ENCODE results near the gene CLRN1.
A peak's percentile ranks its signal among the peaks of the same experiment; 100 is the strongest.

Gene CLRN1

DNA sequence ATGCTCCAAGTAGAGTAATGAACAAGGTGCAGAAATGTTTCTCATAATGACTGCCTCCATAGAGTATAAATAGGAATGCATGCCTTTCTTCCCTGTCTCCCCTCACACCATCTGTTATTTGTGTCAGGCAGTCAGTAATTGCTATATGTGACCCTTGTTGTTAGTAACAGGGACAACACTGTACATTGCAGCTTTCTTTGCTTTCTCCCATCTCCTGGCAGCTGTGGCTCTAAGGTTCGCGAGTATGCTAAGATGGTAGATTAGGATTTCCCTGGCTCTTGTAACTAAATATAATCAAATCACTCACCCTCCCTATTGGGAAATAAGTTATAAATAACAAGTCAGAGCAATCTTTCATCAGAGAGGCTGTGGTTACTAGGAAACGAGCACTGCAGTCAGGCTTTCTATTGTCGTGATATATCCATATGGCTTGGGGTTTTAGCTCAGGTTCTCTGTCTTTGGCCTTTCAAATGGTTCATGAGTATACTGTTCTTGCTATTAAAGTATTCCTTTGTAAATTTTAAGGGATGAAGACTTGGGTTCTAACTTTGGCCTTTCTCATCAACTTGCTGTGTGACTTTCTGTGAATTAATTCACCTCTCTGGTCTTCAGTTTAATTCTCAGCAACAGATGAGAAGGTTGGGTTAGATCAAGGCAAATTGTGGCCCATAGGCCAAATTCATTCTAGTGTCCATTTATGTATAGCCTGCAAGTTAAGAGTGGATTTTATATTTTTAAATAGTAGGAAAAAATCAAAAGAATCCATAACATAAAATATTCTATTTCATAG lies 59.2 kb downstream of the CLRN1 start:
- no peak overlapping the region for H3K4me3 Mint-ChIP-seq
- no peak for ATAC-seq
- no peaks in the 10 kb centered on the region for H3K36me3 Mint-ChIP-seq
- H3K27ac Mint-ChIP-seq, result no peak overlapping the region
- peaks cover 9% of the 10 kb centered on the region for H3K27me3 Mint-ChIP-seq
- peaks cover 8% of the 10 kb centered on the region for H3K4me1 Mint-ChIP-seq
- H3K9me3 Mint-ChIP-seq, result no peaks in the 10 kb centered on the region

DNA sequence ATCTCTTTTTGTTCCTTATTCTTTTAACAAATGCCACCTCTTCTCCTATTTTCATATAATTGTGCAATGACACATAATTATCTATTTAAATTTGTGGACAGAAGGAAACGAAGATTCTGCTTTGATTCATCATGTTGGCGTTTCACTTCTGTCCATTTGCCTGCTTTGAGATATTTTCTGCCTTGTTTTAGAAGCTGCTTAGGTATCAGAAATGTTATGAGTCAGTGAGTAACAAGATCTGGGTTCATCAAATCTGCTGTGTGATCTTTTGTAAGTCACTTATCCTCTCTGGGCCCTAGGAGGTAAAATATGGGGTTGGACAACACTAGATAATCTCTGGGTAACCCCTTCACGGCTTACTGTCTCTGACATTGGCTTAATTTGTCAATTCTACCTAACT lies 60.0 kb downstream of the CLRN1 start:
- Mint-ChIP-seq H3K9me3 (no peaks in the 10 kb centered on the region), H3K4me1 (peaks cover 8% of the 10 kb centered on the region), H3K27me3 (peaks cover 9% of the 10 kb centered on the region), H3K27ac (no peak overlapping the region), H3K4me3 (no peak overlapping the region), H3K36me3 (no peaks in the 10 kb centered on the region)
- no peak for ATAC-seq

DNA sequence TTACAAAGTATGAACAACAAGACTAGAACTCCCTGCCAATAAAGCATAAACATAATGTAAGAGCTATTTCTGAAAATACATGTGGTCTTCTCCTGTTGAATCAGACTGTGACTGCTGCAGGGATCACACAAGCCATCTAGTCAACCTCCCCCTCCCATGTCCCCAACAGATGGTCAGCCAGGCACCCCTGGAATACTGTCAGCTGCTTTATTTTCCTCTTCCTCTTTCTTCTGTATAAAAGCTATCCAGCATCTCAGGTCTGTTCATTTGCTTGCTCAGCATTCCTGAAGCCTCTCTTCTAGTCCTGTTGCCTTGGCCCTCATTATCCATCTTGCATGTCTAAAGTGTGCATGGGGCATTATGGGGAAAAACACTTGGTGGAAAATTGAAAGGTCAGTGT lies 60.8 kb downstream of the CLRN1 start:
- Mint-ChIP-seq H3K27me3 (peaks cover 9% of the 10 kb centered on the region), H3K9me3 (no peaks in the 10 kb centered on the region), H3K27ac (no peak overlapping the region), H3K4me1 (peaks cover 8% of the 10 kb centered on the region), H3K4me3 (no peak overlapping the region), H3K36me3 (no peaks in the 10 kb centered on the region)
- no peak for ATAC-seq

DNA sequence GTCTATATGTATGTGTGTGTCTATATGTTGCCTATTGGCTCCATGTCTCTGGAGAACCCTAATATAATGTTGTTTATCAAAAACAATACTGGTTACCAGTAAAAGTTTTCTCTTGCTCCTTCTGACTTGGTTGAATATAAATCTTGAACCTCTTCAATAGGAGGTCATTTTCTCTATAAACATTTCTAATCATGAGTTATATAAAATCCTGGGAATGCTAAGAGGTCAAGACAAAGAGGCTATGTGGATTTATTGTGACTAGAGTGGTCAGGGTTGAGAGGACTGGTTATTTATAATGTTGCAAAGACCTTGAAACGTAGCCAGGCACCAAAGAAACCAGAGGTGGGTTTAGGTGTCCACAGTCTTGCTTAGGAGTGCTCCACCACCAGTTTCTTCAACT lies 66.1 kb downstream of the CLRN1 start:
- H3K4me1 Mint-ChIP-seq, result no peaks in the 10 kb centered on the region
- ATAC-seq, result no peak
- H3K36me3 Mint-ChIP-seq, result no peaks in the 10 kb centered on the region
- no peak overlapping the region for H3K27ac Mint-ChIP-seq
- no peaks in the 10 kb centered on the region for H3K9me3 Mint-ChIP-seq
- no peak overlapping the region for H3K4me3 Mint-ChIP-seq
- H3K27me3 Mint-ChIP-seq, result peaks cover 10% of the 10 kb centered on the region

DNA sequence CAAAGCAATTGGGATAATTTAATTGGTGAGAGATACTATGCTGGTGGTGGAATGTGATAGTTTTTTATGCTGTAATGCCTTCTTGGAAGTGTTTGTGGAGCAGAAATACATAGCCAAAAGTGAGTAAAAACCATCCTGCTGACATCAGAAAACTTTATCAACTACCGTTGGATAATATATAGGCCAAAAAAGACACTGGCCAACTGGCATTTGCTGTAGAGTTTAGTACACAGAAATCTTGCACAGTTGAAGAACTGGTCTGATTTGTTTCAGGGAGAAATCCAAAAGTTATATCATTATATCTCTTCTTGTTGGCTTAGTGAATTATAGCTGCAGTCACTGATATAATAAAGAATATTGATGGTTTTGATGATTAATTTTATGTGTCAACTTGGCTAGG lies 66.8 kb downstream of the CLRN1 start:
- no peaks in the 10 kb centered on the region for H3K36me3 Mint-ChIP-seq
- H3K27me3 Mint-ChIP-seq, result peaks cover 10% of the 10 kb centered on the region
- no peaks in the 10 kb centered on the region for H3K4me1 Mint-ChIP-seq
- no peaks in the 10 kb centered on the region for H3K9me3 Mint-ChIP-seq
- no peak for ATAC-seq
- no peak overlapping the region for H3K4me3 Mint-ChIP-seq
- H3K27ac Mint-ChIP-seq, result no peak overlapping the region

DNA sequence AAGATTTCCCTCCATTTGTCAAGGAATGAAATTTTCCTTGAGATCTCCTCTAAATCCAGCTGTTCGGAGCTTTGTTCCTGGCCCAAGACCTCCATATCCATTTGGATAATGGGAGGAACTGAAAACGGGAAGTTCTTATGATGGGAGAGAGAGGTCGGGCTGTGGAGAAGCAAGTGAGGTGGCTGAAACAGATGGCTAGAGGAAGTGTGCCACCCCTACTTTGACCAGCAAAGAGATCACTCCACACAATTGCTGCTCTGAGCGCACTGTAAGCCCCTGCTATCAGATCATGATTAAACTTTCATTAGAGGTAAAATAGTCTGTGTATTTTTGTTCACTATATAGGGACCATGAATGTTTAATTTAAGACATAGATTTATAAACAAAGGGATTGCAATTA lies 67.2 kb downstream of the CLRN1 start, which contains the start of gene MINDY4B:
TSS of gene MINDY4B (minus strand) at position 101 of the 400 bp plus-strand sequence. CDS start at position 101, 0 bp downstream.
- Mint-ChIP-seq H3K36me3 (no peaks in the 10 kb centered on the region), H3K27ac (no peak within 1 kb of the TSS), H3K9me3 (no peaks in the 10 kb centered on the region), H3K4me3 (no peak within 1 kb of the TSS), H3K4me1 (no peaks in the 10 kb centered on the region), H3K27me3 (peaks cover 10% of the 10 kb centered on the region)
- ATAC-seq, result no peak

DNA sequence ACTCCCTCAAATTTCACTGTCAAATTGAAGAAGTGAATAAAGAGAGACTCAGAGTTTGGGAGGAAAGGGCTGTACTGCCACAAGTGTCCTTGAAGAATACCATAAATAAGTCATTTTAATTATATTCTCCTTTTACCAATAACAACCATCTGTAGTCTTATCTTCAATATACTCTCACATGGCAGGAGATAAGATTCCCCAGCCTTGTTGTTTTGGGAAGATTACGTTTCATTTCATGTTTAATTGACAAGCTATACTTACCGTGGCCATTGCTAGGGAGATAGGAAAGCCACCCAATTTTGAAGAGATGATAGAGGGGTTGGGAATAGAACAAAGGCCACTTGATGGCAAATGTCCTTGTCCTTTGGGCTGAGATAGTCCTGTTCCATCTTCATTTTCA lies 69.5 kb downstream of the CLRN1 start:
- H3K27ac Mint-ChIP-seq, result no peak overlapping the region
- H3K27me3 Mint-ChIP-seq, result peaks cover 10% of the 10 kb centered on the region
- H3K36me3 Mint-ChIP-seq, result no peaks in the 10 kb centered on the region
- no peak for ATAC-seq
- H3K4me3 Mint-ChIP-seq, result no peak overlapping the region
- H3K4me1 Mint-ChIP-seq, result no peaks in the 10 kb centered on the region
- no peaks in the 10 kb centered on the region for H3K9me3 Mint-ChIP-seq

DNA sequence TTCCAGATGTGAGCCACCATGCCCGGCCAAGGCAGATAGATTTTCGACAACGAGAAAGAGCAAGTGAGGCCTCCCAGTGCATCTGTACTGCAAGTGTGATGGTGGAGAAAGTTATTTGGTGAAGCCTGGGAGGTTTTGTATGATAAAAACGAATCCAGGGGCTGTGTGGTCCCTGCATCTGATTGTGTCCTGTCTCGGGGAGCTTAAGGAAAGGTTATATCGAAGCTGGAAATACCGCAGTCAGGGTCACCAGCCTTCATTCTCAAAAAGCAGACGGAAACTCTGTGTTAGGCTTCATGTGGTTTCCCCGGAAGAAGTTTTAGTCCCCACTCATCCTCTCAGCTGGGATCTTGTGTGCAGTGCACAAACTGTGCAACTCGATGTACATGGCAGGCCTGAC lies 70.7 kb downstream of the CLRN1 start:
- no peak for ATAC-seq
- no peaks in the 10 kb centered on the region for H3K36me3 Mint-ChIP-seq
- H3K27ac Mint-ChIP-seq, result no peak overlapping the region
- H3K4me3 Mint-ChIP-seq, result no peak overlapping the region
- peaks cover 10% of the 10 kb centered on the region for H3K27me3 Mint-ChIP-seq
- H3K9me3 Mint-ChIP-seq, result no peaks in the 10 kb centered on the region
- no peaks in the 10 kb centered on the region for H3K4me1 Mint-ChIP-seq

DNA sequence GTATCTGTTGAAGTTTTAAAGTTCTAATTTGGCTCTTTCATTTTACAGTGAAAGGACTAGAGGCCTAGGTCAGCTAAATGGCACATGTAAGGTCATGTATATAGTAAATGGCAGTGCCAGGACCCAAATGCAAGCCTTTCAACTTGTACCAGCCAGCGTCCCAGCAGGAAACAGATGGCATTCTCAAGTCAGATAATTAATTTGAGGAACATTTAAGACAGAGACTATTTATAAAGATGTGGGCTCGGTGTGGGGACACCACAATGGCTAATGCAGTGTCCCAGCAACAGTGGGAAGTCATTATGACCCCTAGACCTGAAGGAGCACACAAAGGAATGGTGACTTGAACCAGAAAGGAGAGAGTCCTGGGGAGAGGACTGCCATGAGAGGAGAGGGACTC lies 73.4 kb downstream of the CLRN1 start:
- Mint-ChIP-seq H3K27me3 (no peaks in the 10 kb centered on the region), H3K27ac (no peak overlapping the region), H3K36me3 (no peaks in the 10 kb centered on the region), H3K4me1 (no peaks in the 10 kb centered on the region), H3K9me3 (no peaks in the 10 kb centered on the region), H3K4me3 (no peak overlapping the region)
- ATAC-seq, result no peak

DNA sequence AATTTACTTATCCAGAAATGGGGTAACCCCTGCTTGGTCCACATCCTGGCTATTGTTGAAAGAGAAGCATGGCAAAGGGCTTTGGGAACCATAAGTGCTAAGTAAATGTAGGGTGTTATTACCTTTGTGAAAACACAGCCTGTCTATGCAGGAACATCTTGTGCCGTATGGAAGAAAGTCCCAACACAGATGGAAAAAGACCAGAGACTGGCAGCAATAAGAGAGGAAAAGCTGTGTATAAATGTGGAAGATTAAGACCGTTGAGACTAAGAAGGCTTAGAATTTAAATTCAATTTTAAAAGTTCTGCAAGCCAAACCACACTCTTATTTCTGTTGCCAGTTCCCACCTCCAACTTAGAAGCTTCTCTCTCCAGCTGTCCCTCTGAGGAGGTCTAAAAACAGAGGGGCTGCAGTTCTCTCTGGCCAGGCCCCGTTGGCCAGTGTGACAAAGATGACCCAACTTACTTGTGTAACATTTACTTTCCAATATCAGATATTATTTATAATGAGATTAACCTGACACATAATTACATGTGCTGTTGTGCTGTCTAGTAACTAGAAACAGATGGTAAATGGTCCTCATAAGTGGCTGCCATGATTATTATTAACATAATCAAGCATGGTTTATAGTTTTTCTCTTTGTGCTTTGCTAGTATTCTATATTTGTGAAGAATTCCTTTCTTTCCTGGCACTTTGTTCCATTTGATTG lies 74.3 kb downstream of the CLRN1 start:
- H3K27me3 Mint-ChIP-seq, result no peaks in the 10 kb centered on the region
- H3K9me3 Mint-ChIP-seq, result no peaks in the 10 kb centered on the region
- no peak for ATAC-seq

DNA sequence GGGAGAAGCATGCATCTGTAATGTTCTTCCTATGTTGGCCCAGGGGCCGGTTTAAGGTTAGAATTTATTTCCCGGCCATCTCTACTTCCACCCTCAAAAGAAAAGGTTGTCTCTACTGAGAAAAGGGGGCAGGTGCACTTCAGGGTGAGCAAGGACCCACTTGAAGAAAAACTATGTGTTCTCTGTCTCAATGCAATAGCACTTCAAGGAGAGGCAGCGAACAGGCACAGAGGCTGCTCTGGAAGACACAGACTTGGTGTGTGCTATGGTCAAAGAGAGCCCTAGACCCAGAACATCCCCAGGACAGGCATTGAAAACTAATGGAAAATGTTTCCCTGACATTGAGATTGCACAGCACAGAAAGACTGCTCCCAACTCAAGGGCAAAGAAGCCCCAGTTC lies 74.9 kb downstream of the CLRN1 start:
- Mint-ChIP-seq H3K9me3 (no peaks in the 10 kb centered on the region), H3K27ac (no peak overlapping the region), H3K36me3 (no peaks in the 10 kb centered on the region), H3K4me1 (no peaks in the 10 kb centered on the region), H3K27me3 (no peaks in the 10 kb centered on the region), H3K4me3 (no peak overlapping the region)
- peak; percentile 3 for ATAC-seq

More for the DNA sequence above, 74.3 kb downstream of the CLRN1 start:
- no peaks in the 10 kb centered on the region for H3K36me3 Mint-ChIP-seq
- no peaks in the 10 kb centered on the region for H3K4me1 Mint-ChIP-seq
- H3K27ac Mint-ChIP-seq, result no peak overlapping the region
- H3K4me3 Mint-ChIP-seq, result no peak overlapping the region

DNA sequence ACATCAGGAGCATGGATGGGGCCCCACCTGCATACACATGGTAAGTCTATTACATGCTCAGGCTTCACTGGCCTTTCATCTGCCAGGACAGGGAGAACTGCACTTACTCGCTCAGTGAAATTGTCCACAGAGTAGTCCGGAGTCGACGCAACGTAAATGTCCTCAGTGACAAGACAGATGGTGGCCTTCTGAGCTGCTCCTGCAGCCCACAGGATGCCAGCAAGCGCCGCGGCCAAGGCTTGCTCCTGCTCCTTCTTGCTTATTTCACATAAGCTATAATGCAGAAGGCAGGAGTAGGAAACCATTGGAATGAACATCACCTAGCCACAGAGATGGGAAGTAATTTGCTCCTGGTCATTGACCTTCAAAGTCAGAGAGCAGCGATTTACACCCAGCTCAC lies 81.7 kb downstream of the CLRN1 start:
- Mint-ChIP-seq H3K4me3 (no peak overlapping the region), H3K27me3 (peaks cover 12% of the 10 kb centered on the region), H3K27ac (no peak overlapping the region), H3K36me3 (no peaks in the 10 kb centered on the region), H3K9me3 (peaks cover 4% of the 10 kb centered on the region), H3K4me1 (no peaks in the 10 kb centered on the region)
- no peak for ATAC-seq

DNA sequence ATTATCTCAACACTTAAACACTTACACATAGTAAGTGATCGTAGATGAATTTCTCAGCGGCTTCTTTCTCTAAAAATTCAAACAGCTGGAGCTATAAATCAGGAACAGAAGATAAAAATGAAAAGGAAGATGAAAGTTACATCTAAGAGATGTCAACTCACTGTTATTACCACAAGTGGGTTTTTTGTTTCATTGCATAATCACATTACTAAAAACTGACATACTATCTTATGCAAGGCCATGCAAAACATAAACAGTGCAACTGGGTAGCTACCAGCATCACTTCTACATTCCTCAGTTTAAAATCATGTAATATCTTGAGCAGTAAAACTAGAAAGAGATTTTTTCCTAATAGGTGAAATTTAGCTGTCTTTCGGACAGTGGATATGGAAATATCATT lies 82.2 kb downstream of the CLRN1 start:
- H3K36me3 Mint-ChIP-seq, result no peaks in the 10 kb centered on the region
- H3K27ac Mint-ChIP-seq, result no peak overlapping the region
- no peaks in the 10 kb centered on the region for H3K4me1 Mint-ChIP-seq
- no peak for ATAC-seq
- H3K4me3 Mint-ChIP-seq, result no peak overlapping the region
- peaks cover 17% of the 10 kb centered on the region for H3K27me3 Mint-ChIP-seq
- H3K9me3 Mint-ChIP-seq, result peaks cover 4% of the 10 kb centered on the region

DNA sequence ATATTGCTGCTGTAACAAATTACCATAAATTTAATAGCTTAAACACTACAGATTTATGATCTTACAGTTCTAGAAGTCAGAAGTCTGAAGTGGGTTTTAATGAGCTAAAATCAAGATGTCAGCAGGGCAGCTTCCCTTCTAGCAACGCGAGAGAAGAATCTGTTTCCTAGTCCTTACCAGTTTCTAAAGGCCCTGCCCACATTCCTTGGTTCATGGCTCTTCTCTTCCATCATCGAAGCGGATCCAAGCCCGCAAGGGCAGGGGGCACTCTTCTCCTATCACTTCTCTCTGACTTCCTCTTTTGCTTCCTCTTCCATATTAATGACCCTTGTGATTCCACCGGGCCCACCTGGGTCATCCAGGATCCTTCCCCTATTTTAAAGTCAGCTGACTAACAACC lies 83.4 kb downstream of the CLRN1 start:
- H3K4me3 Mint-ChIP-seq, result no peak overlapping the region
- no peak overlapping the region for H3K27ac Mint-ChIP-seq
- ATAC-seq, result no peak
- peaks cover 4% of the 10 kb centered on the region for H3K9me3 Mint-ChIP-seq
- H3K27me3 Mint-ChIP-seq, result peaks cover 27% of the 10 kb centered on the region
- no peaks in the 10 kb centered on the region for H3K36me3 Mint-ChIP-seq
- H3K4me1 Mint-ChIP-seq, result no peaks in the 10 kb centered on the region

DNA sequence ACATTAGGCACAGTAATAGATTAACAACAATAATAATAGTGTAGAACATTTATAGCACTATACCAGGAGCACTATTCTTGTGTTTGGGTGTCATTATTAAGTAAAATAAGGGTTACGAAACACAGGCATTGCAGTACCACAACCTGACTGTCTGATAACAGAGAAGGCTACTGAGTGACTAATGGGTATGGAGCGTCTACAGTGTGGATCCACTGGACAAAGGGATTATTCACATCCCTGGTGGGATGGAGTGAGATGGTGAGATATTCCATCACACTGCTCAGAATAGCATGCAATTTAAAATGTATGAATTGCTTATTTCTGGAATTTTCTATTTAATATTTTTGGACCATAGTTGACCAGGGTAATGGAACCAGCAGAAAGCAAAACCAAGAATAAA lies 85.5 kb downstream of the CLRN1 start:
- H3K27me3 Mint-ChIP-seq, result peaks cover 27% of the 10 kb centered on the region
- H3K4me3 Mint-ChIP-seq, result no peak overlapping the region
- no peaks in the 10 kb centered on the region for H3K4me1 Mint-ChIP-seq
- no peak overlapping the region for H3K27ac Mint-ChIP-seq
- H3K36me3 Mint-ChIP-seq, result no peaks in the 10 kb centered on the region
- peaks cover 4% of the 10 kb centered on the region for H3K9me3 Mint-ChIP-seq
- no peak for ATAC-seq

DNA sequence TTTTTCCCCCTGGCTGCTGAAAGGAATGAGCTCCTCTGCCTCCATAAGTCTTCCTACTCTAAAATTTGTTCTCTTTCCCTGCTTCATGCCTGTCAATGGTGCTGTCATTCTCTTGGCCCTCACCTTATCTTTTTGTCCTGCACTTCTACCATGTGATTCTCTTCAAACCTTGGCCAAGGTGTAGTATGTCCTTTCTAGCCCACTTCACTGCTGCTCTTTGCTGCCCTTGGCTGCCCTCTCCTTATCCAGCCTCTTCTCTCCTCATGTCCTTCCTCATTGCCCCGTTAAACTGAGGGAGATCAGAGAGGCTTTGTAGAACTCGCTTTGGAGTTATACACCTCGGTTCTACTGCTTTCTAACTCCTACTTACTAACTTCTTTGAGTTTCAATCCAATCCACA lies 87.0 kb downstream of the CLRN1 start:
- no peak overlapping the region for H3K27ac Mint-ChIP-seq
- no peaks in the 10 kb centered on the region for H3K36me3 Mint-ChIP-seq
- H3K9me3 Mint-ChIP-seq, result peaks cover 4% of the 10 kb centered on the region
- ATAC-seq, result no peak
- H3K4me1 Mint-ChIP-seq, result no peaks in the 10 kb centered on the region
- no peak overlapping the region for H3K4me3 Mint-ChIP-seq
- H3K27me3 Mint-ChIP-seq, result peaks cover 27% of the 10 kb centered on the region

All from stimulated activated memory B cell treated with anti-CD40 and anti-IgM and Interleukin-4, amounts not matched to agents 10 μg/mL and 1 μg/mL and 100 μg/mL, for 72 hours (primary cell).